HG02981 (cell line): ENCODE data around the gene EXD2.
"Not testable (repeated sequence)": the region's sequence is repeated elsewhere in the genome, so short reads cannot be mapped to it uniquely, and the experiment has no call there.

Source experiments
- ATAC-seq: cut with Tn5 transposase; IDR thresholded peaks from one replicate; pipeline ENCODE4 v1.9.1; 2021; ENCODE audit warnings: mild to moderate bottlenecking, moderate library complexity; ENCODE audit not compliant: unreplicated experiment

The EXD2 gene

DNA sequence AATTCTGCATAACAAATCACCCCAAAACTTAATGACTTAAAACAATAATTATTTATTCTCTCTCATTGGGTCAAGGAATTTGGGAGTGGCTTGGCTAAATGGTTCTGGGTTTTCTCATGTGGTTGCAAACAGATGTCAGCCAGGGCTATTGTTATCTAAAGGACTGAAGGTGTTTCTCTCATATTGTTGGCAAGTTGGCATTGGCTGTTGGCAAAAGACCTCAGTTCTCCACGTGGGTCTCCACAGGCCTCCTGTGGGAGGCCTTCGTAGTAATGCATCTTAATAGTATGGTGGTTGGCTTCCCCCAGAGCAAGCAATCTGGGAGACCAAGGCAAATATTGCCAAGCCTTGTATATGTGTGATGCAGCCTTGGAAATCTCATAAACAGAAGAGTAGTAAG lies 83.0 kb downstream of the EXD2 start:
- ATAC-seq: no peak

- ATAC-seq: no peak
Measured at GRCh38 chr14:69275331-69275730, 84.0 kb downstream of the EXD2 start.

DNA sequence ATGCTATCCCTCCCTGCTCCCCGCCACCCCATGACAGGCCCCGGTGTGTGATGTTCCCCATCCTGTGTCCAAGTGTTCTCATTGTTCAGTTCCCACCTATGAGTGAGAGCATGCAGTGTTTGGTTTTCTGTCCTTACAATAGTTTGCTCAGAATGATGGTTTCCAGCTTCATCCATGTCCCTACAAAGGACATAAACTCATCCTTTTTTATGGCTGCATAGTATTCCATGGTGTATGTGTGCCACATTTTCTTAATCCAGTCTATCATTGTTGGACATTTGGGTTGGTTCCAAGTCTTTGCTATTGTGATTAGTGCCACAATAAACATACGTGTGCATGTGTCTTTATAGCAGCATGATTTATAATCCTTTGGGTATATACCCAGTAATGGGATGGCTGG lies 86.1 kb downstream of the EXD2 start:
- ATAC-seq: not testable (repeated sequence)

DNA sequence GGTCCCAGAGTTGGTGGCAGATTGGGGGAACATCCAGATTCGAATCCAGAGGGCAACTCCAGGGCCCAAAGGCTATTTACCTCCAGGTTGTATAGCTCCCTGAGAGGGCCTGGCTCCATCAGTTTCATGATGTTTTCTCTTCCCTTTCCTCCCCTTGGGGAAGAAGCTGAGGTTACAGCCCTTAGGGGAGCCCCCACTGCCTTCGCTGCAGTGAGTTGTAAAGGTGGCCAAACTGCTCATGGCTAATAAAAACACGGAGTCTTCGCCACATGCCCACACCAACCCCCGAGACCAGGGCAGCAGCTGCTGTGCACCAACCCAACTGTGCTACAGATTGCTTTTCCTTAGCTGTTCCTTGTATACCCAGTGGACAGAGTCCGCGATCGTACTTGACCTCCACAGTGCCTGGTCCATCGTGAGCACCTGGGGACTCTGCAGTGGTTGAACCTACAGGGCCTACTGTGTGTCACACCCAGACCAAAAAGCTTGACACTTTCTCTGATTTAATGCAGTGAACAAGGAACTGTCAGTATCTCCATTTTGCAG lies 89.5 kb downstream of the EXD2 start:
- no peak for ATAC-seq

DNA sequence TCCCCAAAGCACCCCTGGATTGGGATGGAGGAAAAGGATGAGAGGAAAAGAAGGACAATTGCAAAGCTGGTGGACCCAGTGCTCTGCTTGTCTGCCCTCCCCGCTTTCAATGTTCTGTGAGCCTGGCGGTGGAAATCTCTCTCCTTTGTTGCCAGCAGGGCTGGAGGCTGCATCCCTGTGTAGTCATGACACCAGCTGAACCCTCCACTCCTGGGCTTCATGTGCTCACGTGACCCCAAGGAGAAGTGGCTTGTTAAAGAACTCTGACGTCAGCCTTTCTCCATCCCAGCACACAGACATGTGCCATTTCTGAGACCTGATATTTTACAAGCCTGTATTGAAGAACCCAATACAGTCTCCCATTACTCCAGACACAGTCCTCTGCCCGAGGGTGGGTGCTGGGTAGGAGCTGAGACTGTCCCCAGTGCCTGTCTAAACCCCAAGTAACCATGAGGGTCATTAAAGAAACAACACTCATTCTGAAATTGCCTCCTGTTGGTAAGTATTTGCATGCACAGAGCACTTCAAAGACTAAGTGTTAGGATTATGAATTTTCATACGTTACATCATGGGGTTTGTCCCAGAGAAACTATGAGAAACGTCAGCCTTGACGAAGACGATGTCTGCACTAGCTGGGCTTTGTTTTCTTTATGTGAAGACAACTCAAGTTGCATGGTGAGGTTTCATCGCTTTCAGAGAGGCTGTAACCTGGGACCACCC lies 90.3 kb downstream of the EXD2 start:
- no peak for ATAC-seq

DNA sequence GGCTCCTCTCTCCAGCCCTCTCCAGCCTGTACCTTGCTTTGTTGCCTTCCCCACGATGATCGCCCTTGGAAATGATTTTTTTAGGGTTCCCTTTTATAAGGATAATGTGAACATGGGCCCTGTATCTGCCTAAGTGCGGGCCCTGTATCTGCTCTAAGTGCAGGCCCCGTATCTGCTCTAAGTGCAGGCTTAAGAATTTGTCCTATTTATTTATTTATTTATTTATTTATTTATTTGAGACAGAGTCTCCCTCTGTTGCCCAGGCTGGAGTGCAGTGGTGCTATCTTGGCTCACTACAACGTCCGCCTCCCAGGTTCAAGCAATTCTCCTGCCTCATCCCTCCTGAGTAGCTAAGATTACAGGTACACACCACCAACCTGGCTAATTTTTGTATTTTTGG lies 91.2 kb downstream of the EXD2 start:
- ATAC-seq: no peak

DNA sequence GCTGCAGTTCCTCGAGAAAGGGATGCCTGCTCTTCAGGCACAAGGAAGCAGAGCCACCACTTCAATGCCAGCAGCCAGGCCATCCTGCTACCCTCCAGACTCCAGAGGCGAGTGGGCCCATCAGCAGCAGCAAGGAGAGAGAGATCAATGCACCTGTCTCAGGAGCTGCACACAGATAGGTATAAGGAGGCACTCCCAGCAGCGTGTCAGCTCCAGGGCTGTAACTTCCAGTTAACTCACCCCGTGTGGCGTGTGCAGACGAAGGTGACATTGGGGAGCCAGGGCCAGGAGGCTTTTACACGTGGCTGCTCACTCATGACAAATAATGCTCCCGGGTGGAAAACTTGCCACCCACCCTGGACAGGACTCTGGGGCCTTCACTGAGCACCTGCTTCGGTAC lies 92.9 kb downstream of the EXD2 start:
- no peak for ATAC-seq

DNA sequence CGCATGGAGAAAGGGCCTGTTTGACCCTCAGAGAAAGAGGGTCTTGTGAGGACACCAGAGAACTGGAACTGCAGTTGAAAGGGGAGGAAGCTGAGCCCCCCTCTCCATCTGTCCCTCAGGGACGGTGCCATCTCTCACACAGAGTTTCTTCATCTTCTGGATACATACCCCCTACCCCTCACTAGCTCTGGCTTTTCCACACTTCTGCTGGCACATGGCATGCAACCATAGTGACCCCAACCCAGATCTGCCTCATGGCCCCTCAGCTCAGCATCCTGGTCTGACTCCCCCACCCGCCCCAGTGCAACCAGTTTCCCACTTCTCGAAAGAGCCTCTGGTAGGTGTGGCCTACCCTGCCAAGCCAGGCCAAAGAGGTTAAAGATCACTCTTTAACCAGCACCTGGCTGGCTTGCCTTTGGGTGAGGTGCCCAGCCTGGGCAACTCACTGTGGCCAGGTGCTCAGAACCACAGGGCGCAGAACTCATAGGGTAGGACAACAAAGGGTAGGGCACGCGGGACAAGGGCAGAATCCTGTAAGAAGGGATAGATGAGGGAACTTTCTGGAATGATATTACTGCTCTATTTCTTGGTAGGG lies 94.5 kb downstream of the EXD2 start:
- no peak for ATAC-seq

DNA sequence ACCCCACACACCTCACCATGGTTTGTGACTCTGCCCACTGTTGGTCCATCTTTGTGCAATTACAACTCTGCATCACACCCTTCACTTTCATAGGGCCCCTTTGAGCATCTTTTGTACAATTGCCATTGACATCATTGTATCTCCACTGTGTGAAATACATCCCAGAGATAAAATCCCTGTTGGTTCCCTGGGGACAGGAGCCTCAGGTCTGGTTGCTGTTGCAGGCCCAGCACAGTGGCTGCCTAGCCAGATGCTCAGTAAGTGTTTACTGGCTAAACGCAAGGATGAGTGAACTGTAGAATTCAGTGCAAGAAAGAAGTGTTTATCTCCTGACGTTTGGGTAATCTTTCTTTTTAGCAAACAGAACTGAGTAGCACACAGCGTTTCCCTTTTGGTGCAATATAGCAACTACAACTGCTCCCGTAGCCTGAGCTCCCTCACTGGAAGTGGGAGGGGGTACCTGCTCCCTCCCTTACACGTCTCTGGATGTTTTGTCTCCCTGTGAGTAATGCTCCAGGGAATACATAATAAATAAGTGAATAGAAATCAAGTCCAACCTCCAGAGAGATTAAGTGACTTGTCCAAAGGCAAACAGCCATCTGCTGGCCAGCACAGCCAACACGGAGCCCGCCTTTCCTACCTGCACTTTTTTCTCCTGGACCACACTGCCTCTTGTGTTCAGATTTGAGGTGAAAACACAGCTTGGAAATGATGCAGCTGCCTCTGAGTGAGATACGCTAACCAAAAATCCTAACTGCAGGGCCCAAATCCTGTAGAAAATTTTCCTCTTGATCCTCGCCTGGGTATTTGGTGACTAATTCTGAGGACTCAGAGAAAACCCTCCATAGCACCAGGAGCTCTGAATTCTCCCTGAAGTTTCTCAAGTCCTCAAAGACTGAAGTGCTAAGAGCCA lies 96.1 kb downstream of the EXD2 start:
- no peak for ATAC-seq

- no peak for ATAC-seq
Measured at GRCh38 chr14:69288011-69288771, 96.9 kb downstream of the EXD2 start.

DNA sequence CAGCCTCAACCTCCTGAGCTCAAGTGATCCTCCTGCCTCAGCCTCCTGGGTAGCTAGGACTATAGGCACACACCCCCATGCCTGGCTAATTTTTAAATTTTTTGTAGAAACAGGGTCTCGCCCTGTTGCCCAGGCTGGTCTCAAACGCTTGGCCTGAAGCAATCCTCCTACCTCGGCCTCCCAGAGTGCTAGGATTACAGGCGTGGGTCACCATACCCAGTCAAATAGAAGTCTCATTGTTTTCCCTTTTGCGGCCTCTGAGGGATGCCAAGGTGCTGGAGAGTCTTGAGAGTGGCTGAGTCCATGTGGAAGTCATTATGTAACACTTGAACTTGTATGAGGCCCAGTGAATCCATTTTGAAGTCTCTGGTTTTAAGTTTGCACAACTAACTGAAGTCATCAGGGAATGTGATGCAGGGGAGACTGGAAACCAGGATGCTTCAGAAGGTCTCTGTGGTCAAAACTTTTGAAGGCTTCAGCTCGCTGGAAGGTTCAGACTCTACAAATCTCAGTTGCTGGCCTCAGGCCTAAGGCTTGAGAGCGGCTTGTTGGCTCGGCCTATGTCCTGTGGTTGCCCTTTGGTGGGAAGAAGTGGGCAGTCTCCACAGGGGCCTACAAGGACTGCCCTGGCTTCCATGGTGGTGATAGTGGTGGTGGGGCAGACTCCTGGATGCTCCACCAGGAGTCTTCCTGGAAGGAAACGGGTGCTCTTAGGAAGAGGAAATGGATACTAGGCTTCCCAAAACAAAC lies 97.8 kb downstream of the EXD2 start:
- no peak for ATAC-seq

DNA sequence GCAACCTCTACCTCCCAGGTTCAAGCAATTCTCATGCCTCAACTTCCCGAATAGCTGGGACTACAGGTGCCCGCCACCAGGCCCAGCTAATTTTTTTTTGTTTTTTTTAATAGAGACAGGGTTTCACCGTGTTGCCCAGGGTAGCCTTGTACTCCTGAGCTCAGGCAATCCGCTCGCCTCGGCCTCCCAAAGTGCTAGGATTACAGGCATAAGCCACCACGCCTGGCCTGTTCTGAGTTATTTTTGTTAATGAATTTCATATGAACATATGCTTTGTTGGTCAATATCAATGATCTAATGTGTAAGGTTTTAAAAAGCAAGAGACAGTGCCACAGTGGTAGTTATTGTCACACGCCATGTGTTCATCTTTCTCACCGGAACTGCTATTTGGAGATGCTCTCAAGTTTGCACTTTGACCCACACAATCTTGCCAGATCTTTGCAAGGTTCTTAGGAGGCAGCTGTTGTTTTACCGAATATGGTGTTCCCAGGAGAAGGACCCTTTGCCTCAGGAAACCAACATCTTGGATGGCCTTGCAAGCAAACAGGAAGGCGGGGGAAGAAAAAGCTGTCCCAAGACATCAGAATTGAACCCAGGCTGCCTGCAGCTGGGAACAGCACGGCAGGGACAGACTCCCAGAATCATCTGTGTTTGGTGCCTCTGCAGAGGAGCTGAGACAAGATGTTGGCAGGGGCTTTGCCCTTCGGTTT lies 98.7 kb downstream of the EXD2 start:
- ATAC-seq: no peak

- ATAC-seq: not testable (repeated sequence)
Measured at GRCh38 chr14:69290881-69291280, 99.6 kb downstream of the EXD2 start.

- no peak for ATAC-seq
Measured at GRCh38 chr14:69291396-69291795, 100.1 kb downstream of the EXD2 start.

DNA sequence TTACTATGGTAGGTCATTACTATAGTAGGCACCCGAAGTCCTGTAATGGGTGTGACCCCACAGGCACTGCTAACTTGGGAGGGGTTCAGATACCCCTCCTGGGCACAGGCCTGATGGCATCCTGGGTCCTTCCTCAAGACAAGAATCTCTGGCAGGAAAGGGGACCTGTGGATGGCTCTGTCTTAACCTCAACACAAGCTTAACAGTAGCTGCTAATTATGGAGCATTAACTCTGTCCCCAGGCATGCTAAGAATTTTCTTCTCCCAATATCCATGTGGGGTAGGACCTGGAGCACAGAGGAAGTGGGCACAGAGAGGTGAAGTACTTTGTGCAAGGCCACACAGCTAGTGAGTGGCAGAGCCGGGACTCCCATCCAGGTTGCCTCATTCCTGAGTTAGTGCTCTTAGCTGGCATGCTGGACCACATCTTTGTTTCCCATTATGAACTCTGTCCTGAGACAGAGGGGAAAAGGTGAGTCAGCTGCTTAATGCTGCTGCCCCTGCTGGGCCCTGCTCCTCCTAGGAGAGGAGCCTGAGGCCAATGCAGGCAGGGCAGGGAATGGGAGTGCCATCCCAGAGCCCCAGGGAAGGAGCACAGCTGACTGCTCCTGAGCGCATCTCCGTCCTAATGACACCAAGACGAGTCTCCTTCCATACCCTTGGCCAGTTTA lies 100.7 kb downstream of the EXD2 start:
- no peak for ATAC-seq
